ENCODE measurements around the gene KRTAP10-5. TPM values are rescaled to one million over a fixed set of nuclear protein-coding genes. Genes with fewer than 3 reads are reported as not detected.

KRTAP10-5 gene
- total RNA-seq, 1 donor from 2014 or later: not detected

DNA sequence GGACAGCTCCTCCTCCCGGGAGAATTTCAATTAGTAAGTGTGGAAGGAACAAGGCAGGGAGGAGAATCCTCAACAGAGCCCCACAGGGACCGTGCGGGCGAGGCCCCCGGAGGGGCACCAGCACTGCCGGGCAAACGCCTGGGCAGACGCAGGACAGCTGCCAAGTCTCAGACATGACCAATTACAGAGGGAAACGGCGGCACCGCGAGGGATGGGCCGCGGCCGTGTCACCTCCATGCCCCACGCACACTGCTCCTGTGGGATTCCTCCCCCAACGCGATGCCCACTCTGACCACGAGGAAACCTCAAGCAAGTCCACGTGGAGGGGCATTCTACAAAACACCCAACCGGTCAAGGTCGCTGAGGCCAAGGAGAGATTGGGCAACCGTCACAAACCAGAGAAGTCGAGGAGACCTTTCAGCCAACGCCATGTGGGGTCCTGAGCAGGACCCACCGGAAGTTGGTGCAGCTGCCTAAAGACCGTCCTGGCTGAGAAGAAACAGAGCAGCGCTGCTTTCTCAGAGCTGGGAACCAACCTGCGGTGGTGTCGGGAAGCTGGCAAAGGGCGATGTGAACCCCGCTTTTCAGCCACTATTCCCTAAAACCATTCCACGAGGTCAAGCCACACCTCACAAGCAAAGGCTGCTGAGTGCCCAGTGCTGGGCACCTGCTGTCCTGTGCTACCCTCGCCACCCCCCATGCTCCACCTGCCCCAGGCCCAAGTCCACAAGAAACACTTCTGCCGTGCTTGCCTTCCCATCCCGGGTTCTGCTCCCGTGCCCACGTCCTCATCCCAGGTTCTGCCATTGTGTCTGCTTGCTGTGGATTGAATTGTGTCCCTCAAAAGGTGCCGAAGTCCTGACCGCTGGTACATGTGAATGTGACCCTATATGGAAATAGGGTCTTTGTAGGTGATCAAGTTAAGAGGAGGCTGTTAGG, 8.3 kb downstream of the KRTAP10-5 start:
- no peak for DNase-seq (ENCODE audit: low read depth)
- H3K4me3 ChIP-seq (ENCODE audit: low read depth, low read length): no peak overlapping the region
- no peak for TF ChIP-seq CTCF (conservative IDR thresholded peaks at IDR 0.05; ENCODE audit: low read depth, low read length)

GRCh38 chr21:44571296-44571695, 9.1 kb downstream of the KRTAP10-5 start:
- no peak for DNase-seq (ENCODE audit: low read depth)
- no peak overlapping the region for H3K4me3 ChIP-seq (ENCODE audit: low read depth, low read length)
- no peak for TF ChIP-seq CTCF (conservative IDR thresholded peaks at IDR 0.05; ENCODE audit: low read depth, low read length)

- no peak overlapping the region for H3K4me3 ChIP-seq (ENCODE audit: low read depth, low read length)
- no peak for TF ChIP-seq CTCF (conservative IDR thresholded peaks at IDR 0.05; ENCODE audit: low read depth, low read length)
- DNase-seq (ENCODE audit: low read depth): no peak
These were observed 10.4 kb downstream of the KRTAP10-5 start for GRCh38 chr21:44569861-44570517.

GRCh38 chr21:44568667-44569556, 11.5 kb downstream of the KRTAP10-5 start:
- no peak overlapping the region for H3K4me3 ChIP-seq (ENCODE audit: low read depth, low read length)
- DNase-seq (ENCODE audit: low read depth): no peak
- no peak for TF ChIP-seq CTCF (conservative IDR thresholded peaks at IDR 0.05; ENCODE audit: low read depth, low read length)

- DNase-seq (ENCODE audit: low read depth): no peak
- TF ChIP-seq CTCF (conservative IDR thresholded peaks at IDR 0.05; ENCODE audit: low read depth, low read length): no peak
- no peak overlapping the region for H3K4me3 ChIP-seq (ENCODE audit: low read depth, low read length)
These were observed 12.1 kb downstream of the KRTAP10-5 start for GRCh38 chr21:44568261-44568660.

DNA sequence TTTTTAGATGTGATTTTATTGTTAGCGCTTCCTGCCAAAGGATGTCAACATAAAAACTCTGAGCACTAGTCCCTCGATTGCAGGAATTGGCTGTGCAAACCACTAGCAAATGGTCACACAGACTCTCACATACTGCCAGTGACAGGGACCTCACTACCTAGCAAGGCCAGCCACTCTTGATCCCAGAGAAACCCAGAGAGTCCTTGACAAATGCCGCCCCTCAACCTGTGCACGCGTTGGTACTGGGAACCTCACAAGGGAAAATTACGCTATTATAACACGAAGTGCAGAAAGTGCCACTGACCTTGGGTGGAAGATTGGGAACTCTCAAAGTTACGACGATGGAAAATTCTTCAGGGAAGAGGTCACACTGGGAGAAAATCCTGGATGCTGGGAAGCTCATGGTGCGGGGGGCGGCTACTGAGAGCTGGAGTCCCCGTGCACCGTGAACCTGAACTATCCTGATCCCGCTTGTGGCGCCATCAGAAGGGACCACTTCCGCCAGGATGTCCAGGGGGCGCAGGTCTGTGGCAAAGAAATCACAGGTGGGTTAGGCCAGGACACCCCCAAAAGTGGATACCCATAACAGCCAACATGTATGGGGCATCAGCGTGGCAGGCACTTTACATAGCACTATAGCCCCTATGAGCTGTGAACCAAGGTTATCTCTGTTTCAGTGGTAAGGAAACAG, 12.8 kb downstream of the KRTAP10-5 start:
- no peak overlapping the region for H3K4me3 ChIP-seq (ENCODE audit: low read depth, low read length)
- TF ChIP-seq CTCF (conservative IDR thresholded peaks at IDR 0.05; ENCODE audit: low read depth, low read length): no peak
- no peak for DNase-seq (ENCODE audit: low read depth)
